ENCODE data around the gene TTC17.

- no peak for TF ChIP-seq CTCF (conservative IDR thresholded peaks at IDR 0.05; ENCODE audit: low read length)
- TF ChIP-seq EZH2phosphoT487 (IDR thresholded peaks at IDR 0.05; ENCODE audit: borderline replicate concordance, low read depth, low read length), result no peak
These were observed 18.7 kb downstream of the TTC17 start for GRCh38 chr11:43377389-43377788.

Data from OCI-LY7 (cell line).